ENCODE measurements around the gene AHDC1.

AHDC1 gene

DNA sequence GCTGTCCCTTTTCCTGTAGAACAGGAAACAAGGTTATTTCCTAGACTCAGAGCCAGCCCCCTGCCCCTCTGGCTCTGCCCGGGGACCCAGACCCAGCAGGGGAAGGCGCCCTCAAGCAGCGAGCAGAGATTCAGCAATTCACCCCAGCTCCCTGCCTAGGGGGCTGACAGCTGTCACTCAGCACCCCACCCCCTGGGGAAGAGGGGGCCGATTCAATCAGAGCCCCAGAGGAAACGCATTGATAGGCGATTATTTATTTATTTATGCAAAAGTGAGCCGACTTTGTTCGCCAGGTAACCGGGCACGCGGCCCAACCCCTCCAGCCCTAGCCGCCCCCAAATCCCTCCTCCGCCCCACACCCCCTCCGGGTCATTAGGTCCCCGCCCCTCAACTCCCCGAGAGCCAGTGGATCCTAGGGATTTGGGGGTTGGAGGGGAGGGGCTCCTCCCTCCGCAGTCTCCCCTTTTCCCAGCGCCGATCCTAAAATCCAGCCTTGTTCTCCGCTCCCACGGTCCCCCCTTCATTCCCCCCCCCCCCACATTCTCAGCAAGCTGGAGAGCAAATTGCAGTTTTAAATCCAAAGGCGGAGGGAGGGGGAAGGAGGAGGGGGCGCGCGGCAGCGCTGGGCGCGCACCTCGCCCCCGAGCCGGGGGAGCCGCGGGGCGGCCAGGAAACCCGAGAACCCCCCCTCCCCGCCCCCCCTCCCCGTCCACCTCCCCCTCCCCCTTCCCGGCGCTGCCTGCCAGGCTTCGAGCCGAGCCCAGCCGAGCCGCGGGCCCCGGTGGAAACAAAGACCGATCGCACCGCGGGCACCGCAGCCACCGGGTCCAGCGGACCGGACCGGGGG is 1.3 kb downstream of the AHDC1 start:
- peaks cover 26% of the 10 kb centered on the region for H3K79me2 ChIP-seq (ENCODE audit: control insufficient read depth, low read length)
- H3K4me1 ChIP-seq (ENCODE audit: control insufficient read depth, low read length), result peaks cover 74% of the 10 kb centered on the region
- H3K9me2 ChIP-seq (replicated peaks; ENCODE audit: control insufficient read depth, low read length), result no peaks in the 10 kb centered on the region
- H3K4me2 ChIP-seq (ENCODE audit: low read length), result peak overlapping the region; percentile 79
- no peaks in the 10 kb centered on the region for H3K9me3 ChIP-seq (ENCODE audit: control insufficient read depth, insufficient read depth, low read length)
- no peaks in the 10 kb centered on the region for H3K27me3 ChIP-seq (ENCODE audit: control insufficient read depth, low read length)
- no peak overlapping the region for H3K27ac ChIP-seq (ENCODE audit: low read depth, low read length)
- H4K20me1 ChIP-seq (ENCODE audit: control insufficient read depth, insufficient read depth, low read depth, low read length), result peaks cover 5% of the 10 kb centered on the region
- TF ChIP-seq EZH2phosphoT487 (IDR thresholded peaks at IDR 0.05; ENCODE audit: borderline replicate concordance, low read length) (no peak), CTCF (IDR thresholded peaks at IDR 0.05; ENCODE audit: low read depth, low read length, poor library complexity, severe bottlenecking) (peak; percentile 11)
- peaks cover 18% of the 10 kb centered on the region for H3F3A ChIP-seq (ENCODE audit: control insufficient read depth, insufficient read depth)
- no peaks in the 10 kb centered on the region for H3K36me3 ChIP-seq (ENCODE audit: control insufficient read depth, low read length)
- peak overlapping the region; percentile 81 for H3K4me3 ChIP-seq (ENCODE audit: low read length)

DNA sequence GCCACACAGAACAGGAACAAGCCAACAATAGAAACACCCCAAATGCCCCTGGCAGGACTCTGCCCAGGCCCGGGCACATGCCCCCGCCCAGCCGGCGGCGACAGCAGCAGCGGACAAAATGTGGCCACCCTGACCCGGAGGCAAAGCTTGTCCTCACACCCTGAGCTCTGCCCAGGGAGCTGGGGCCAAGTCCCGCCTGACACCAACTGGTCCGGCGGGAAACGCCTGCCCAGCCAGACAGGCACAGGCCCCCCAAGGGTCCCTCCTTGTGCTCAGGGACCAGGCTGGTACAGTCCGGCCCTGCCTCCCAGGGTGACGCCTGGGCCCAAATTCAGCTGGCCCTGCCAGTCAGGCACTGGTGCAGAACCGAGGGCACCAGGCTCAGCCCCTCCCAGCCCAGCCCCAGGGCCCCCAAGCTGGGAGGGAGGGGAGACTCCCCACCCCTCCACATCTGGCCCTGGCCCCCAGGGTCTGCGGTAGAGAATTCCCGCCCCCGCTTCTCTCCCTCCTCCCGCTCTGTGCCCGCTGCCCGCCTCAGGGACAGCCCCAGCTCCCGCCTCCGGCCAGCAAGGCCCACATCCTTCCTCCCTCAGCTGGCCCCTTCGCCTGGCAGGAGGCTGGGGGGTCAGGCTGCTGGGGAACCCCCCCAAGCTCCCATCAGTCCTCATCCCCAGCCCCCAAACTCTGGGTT is 2.0 kb downstream of the AHDC1 start:
- Histone ChIP-seq H3K79me2 (ENCODE audit: control insufficient read depth, low read length) (peaks cover 26% of the 10 kb centered on the region), H3K27ac (ENCODE audit: low read depth, low read length) (no peak overlapping the region), H3K9me2 (replicated peaks; ENCODE audit: control insufficient read depth, low read length) (no peaks in the 10 kb centered on the region), H3K27me3 (ENCODE audit: control insufficient read depth, low read length) (no peaks in the 10 kb centered on the region), H3K4me3 (ENCODE audit: low read length) (peak overlapping the region; percentile 81), H3K36me3 (ENCODE audit: control insufficient read depth, low read length) (no peaks in the 10 kb centered on the region), H3F3A (ENCODE audit: control insufficient read depth, insufficient read depth) (peaks cover 18% of the 10 kb centered on the region), H3K9me3 (ENCODE audit: control insufficient read depth, insufficient read depth, low read length) (no peaks in the 10 kb centered on the region), H3K4me2 (ENCODE audit: low read length) (peak overlapping the region; percentile 79), H4K20me1 (ENCODE audit: control insufficient read depth, insufficient read depth, low read depth, low read length) (peaks cover 5% of the 10 kb centered on the region), H3K4me1 (ENCODE audit: control insufficient read depth, low read length) (peaks cover 77% of the 10 kb centered on the region)
- TF ChIP-seq EZH2phosphoT487 (IDR thresholded peaks at IDR 0.05; ENCODE audit: borderline replicate concordance, low read length) (no peak), CTCF (IDR thresholded peaks at IDR 0.05; ENCODE audit: low read depth, low read length, poor library complexity, severe bottlenecking) (no peak)

DNA sequence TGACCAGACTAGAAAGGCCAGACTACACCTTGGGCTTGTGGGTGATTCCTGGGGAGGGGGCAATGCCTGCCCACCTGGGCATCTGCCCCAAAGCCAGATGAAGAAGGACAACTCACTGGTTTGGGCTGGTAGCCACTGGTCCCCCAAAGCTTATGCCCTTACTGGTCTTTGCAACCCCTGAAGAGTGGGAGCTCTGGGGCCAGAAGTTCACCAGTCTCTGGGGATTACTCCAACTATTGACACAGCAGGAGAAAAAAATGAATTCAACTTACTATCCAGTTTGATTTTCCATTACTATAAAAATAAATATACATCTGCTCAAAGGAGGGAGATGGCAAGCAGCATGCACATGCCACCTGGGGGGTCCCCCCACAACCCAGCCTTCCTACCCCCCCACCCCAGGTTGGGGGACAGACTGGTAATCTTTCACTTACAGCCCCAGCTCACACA is 2.6 kb downstream of the AHDC1 start:
- TF ChIP-seq EZH2phosphoT487 (IDR thresholded peaks at IDR 0.05; ENCODE audit: borderline replicate concordance, low read length) (no peak), CTCF (IDR thresholded peaks at IDR 0.05; ENCODE audit: low read depth, low read length, poor library complexity, severe bottlenecking) (no peak)
- Histone ChIP-seq H3K36me3 (ENCODE audit: control insufficient read depth, low read length) (no peaks in the 10 kb centered on the region), H3K4me3 (ENCODE audit: low read length) (peak overlapping the region; percentile 81), H4K20me1 (ENCODE audit: control insufficient read depth, insufficient read depth, low read depth, low read length) (peaks cover 5% of the 10 kb centered on the region), H3K27me3 (ENCODE audit: control insufficient read depth, low read length) (no peaks in the 10 kb centered on the region), H3F3A (ENCODE audit: control insufficient read depth, insufficient read depth) (peaks cover 18% of the 10 kb centered on the region), H3K4me2 (ENCODE audit: low read length) (peak overlapping the region; percentile 79), H3K9me3 (ENCODE audit: control insufficient read depth, insufficient read depth, low read length) (no peaks in the 10 kb centered on the region), H3K9me2 (replicated peaks; ENCODE audit: control insufficient read depth, low read length) (no peaks in the 10 kb centered on the region), H3K27ac (ENCODE audit: low read depth, low read length) (no peak overlapping the region), H3K79me2 (ENCODE audit: control insufficient read depth, low read length) (peaks cover 26% of the 10 kb centered on the region), H3K4me1 (ENCODE audit: control insufficient read depth, low read length) (peaks cover 76% of the 10 kb centered on the region)
